ENCODE results near the gene NRL.

The NRL gene

GRCh38 chr14:24126939-24127338, 12.2 kb upstream of the NRL start:
- Histone ChIP-seq H3K27me3 (replicated peaks) (no peaks in the 10 kb centered on the region), H3K36me3 (replicated peaks) (peaks cover 6% of the 10 kb centered on the region), H3K27ac (no peak overlapping the region), H3K4me3 (ENCODE audit: low read depth, low read length) (no peak overlapping the region)
- TF ChIP-seq CTCF (IDR thresholded peaks at IDR 0.05; ENCODE audit: low read depth, low read length, missing control alignments): no peak
- in situ Hi-C loops (cut with HindIII; ENCODE audit: low pct_ligation_motif_present, low sequenced_read_pairs): no loop called here
- no peak for DNase-seq

- Histone ChIP-seq H3K36me3 (replicated peaks) (peaks cover 14% of the 10 kb centered on the region), H3K4me3 (ENCODE audit: low read depth, low read length) (no peak overlapping the region), H3K27ac (no peak overlapping the region), H3K27me3 (replicated peaks) (no peaks in the 10 kb centered on the region)
- in situ Hi-C loops (cut with HindIII; ENCODE audit: low pct_ligation_motif_present, low sequenced_read_pairs): no loop called here
- DNase-seq: no peak
- TF ChIP-seq CTCF (IDR thresholded peaks at IDR 0.05; ENCODE audit: low read depth, low read length, missing control alignments): no peak
Observed at GRCh38 chr14:24123424-24124417, 9.0 kb upstream of the NRL start.

GRCh38 chr14:24122898-24123297, 8.1 kb upstream of the NRL start:
- Histone ChIP-seq H3K36me3 (replicated peaks) (peaks cover 14% of the 10 kb centered on the region), H3K4me3 (ENCODE audit: low read depth, low read length) (no peak overlapping the region), H3K27ac (no peak overlapping the region), H3K27me3 (replicated peaks) (no peaks in the 10 kb centered on the region)
- in situ Hi-C loops (cut with HindIII; ENCODE audit: low pct_ligation_motif_present, low sequenced_read_pairs): no loop called here
- no peak for TF ChIP-seq CTCF (IDR thresholded peaks at IDR 0.05; ENCODE audit: low read depth, low read length, missing control alignments)
- DNase-seq: no peak

GRCh38 chr14:24122416-24122815, 7.7 kb upstream of the NRL start:
- H3K27ac ChIP-seq: no peak overlapping the region
- in situ Hi-C loops (cut with HindIII; ENCODE audit: low pct_ligation_motif_present, low sequenced_read_pairs): no loop called here
- peaks cover 14% of the 10 kb centered on the region for H3K36me3 ChIP-seq (replicated peaks)
- no peak for DNase-seq
- H3K4me3 ChIP-seq (ENCODE audit: low read depth, low read length): no peak overlapping the region
- no peak for TF ChIP-seq CTCF (IDR thresholded peaks at IDR 0.05; ENCODE audit: low read depth, low read length, missing control alignments)
- no peaks in the 10 kb centered on the region for H3K27me3 ChIP-seq (replicated peaks)

- no peaks in the 10 kb centered on the region for H3K27me3 ChIP-seq (replicated peaks)
- TF ChIP-seq CTCF (IDR thresholded peaks at IDR 0.05; ENCODE audit: low read depth, low read length, missing control alignments): no peak
- no peak overlapping the region for H3K27ac ChIP-seq
- no peak for DNase-seq
- in situ Hi-C loops (cut with HindIII; ENCODE audit: low pct_ligation_motif_present, low sequenced_read_pairs): no loop called here
- peaks cover 14% of the 10 kb centered on the region for H3K36me3 ChIP-seq (replicated peaks)
- H3K4me3 ChIP-seq (ENCODE audit: low read depth, low read length): no peak overlapping the region
Observed at GRCh38 chr14:24121210-24121609, 6.5 kb upstream of the NRL start.

All from brain microvascular endothelial cell (primary cell).